SH-SY5Y (cell line): ENCODE measurements around the gene KCNE3.

ENCODE experiments used
- GATA2 ChIP-seq: IDR thresholded peaks from 2 replicates; pipeline ENCODE4 v1.6.1; 2011; ENCODE audit warnings: mild to moderate bottlenecking, low read depth, low read length
- GATA3 ChIP-seq: IDR thresholded peaks from 2 replicates; pipeline ENCODE4 v1.6.1; 2011; ENCODE audit warnings: low read depth, mild to moderate bottlenecking, low read length, moderate library complexity

GRCh38 chr11:74478877-74479731 is 11.8 kb upstream of the KCNE3 start:
- TF ChIP-seq GATA3 = no peak
- no peak for TF ChIP-seq GATA2
